ENCODE results near the gene GRHPR.
A peak's percentile ranks its signal among the peaks of the same experiment; 100 is the strongest.

Gene GRHPR

GRCh38 chr9:37449862-37450632, 27.6 kb downstream of the GRHPR start:
- H3K4me3 ChIP-seq (ENCODE audit: extremely low read depth, insufficient read depth, low read length, poor library complexity, severe bottlenecking), result no peak overlapping the region
- H3K4me1 ChIP-seq (ENCODE audit: control insufficient read depth, insufficient read depth, low read length, poor library complexity, severe bottlenecking), result peaks cover 9% of the 10 kb centered on the region
- 92 to 97% methylated on average over 6 to 8 of the region's 12 CpGs for WGBS, 2 experiments (ENCODE audit: insufficient coverage in 2 of 2)
- peak overlapping the region; percentile 36 for H3K27ac ChIP-seq (ENCODE audit: low read depth, low read length, severe bottlenecking)
- no peaks in the 10 kb centered on the region for H3K9me3 ChIP-seq (ENCODE audit: control insufficient read depth, low read length)
- H3K36me3 ChIP-seq (ENCODE audit: control insufficient read depth, insufficient read depth, low read length), result peaks cover 65% of the 10 kb centered on the region

- Histone ChIP-seq H3K9me3 (ENCODE audit: control insufficient read depth, low read length) (peaks cover 12% of the 10 kb centered on the region), H3K4me3 (ENCODE audit: extremely low read depth, insufficient read depth, low read length, poor library complexity, severe bottlenecking) (no peak overlapping the region), H3K4me1 (ENCODE audit: control insufficient read depth, insufficient read depth, low read length, poor library complexity, severe bottlenecking) (peaks cover 5% of the 10 kb centered on the region), H3K36me3 (ENCODE audit: control insufficient read depth, insufficient read depth, low read length) (peaks cover 63% of the 10 kb centered on the region), H3K27ac (ENCODE audit: low read depth, low read length, severe bottlenecking) (no peak overlapping the region)
- 90 to 100% methylated on average over 1 to 2 of the region's 3 CpGs for WGBS, 2 experiments (ENCODE audit: insufficient coverage in 2 of 2)
These were observed 29.1 kb downstream of the GRHPR start for GRCh38 chr9:37451628-37452027.

GRCh38 chr9:37452611-37453010, 30.1 kb downstream of the GRHPR start:
- Histone ChIP-seq H3K36me3 (ENCODE audit: control insufficient read depth, insufficient read depth, low read length) (peaks cover 72% of the 10 kb centered on the region), H3K4me3 (ENCODE audit: extremely low read depth, insufficient read depth, low read length, poor library complexity, severe bottlenecking) (no peak overlapping the region), H3K4me1 (ENCODE audit: control insufficient read depth, insufficient read depth, low read length, poor library complexity, severe bottlenecking) (peaks cover 5% of the 10 kb centered on the region), H3K27ac (ENCODE audit: low read depth, low read length, severe bottlenecking) (no peak overlapping the region), H3K9me3 (ENCODE audit: control insufficient read depth, low read length) (peaks cover 12% of the 10 kb centered on the region)
- WGBS, 2 experiments (ENCODE audit: insufficient coverage in 2 of 2), result no CpG with 5 or more reads among the region's 1 CpG

- Histone ChIP-seq H3K27ac (ENCODE audit: low read depth, low read length, severe bottlenecking) (no peak overlapping the region), H3K36me3 (ENCODE audit: control insufficient read depth, insufficient read depth, low read length) (peaks cover 67% of the 10 kb centered on the region), H3K4me3 (ENCODE audit: extremely low read depth, insufficient read depth, low read length, poor library complexity, severe bottlenecking) (no peak overlapping the region), H3K4me1 (ENCODE audit: control insufficient read depth, insufficient read depth, low read length, poor library complexity, severe bottlenecking) (no peaks in the 10 kb centered on the region), H3K9me3 (ENCODE audit: control insufficient read depth, low read length) (peaks cover 12% of the 10 kb centered on the region)
- WGBS, 2 experiments (ENCODE audit: insufficient coverage in 2 of 2), result 67 to 100% methylated on average over 1 of the region's 1 CpG
These were observed 31.3 kb downstream of the GRHPR start for GRCh38 chr9:37453827-37454226.

- no peaks in the 10 kb centered on the region for H3K4me1 ChIP-seq (ENCODE audit: control insufficient read depth, insufficient read depth, low read length, poor library complexity, severe bottlenecking)
- H3K4me3 ChIP-seq (ENCODE audit: extremely low read depth, insufficient read depth, low read length, poor library complexity, severe bottlenecking), result no peak overlapping the region
- H3K36me3 ChIP-seq (ENCODE audit: control insufficient read depth, insufficient read depth, low read length), result peaks cover 66% of the 10 kb centered on the region
- H3K27ac ChIP-seq (ENCODE audit: low read depth, low read length, severe bottlenecking), result no peak overlapping the region
- H3K9me3 ChIP-seq (ENCODE audit: control insufficient read depth, low read length), result peaks cover 12% of the 10 kb centered on the region
These were observed 31.7 kb downstream of the GRHPR start for GRCh38 chr9:37454238-37454637.

GRCh38 chr9:37455884-37456647, 33.6 kb downstream of the GRHPR start:
- Histone ChIP-seq H3K36me3 (ENCODE audit: control insufficient read depth, insufficient read depth, low read length) (peaks cover 58% of the 10 kb centered on the region), H3K9me3 (ENCODE audit: control insufficient read depth, low read length) (peaks cover 12% of the 10 kb centered on the region), H3K4me3 (ENCODE audit: extremely low read depth, insufficient read depth, low read length, poor library complexity, severe bottlenecking) (no peak overlapping the region), H3K4me1 (ENCODE audit: control insufficient read depth, insufficient read depth, low read length, poor library complexity, severe bottlenecking) (no peaks in the 10 kb centered on the region), H3K27ac (ENCODE audit: low read depth, low read length, severe bottlenecking) (no peak overlapping the region)
- WGBS, 2 experiments (ENCODE audit: insufficient coverage in 2 of 2), result 96 to 100% methylated on average over 2 to 3 of the region's 7 CpGs

- WGBS, 2 experiments (ENCODE audit: insufficient coverage in 2 of 2), result 80% methylated on average over 1 of the region's 1 CpG; no CpG with 5 or more reads in 1 of the 2 experiments
- no peaks in the 10 kb centered on the region for H3K4me1 ChIP-seq (ENCODE audit: control insufficient read depth, insufficient read depth, low read length, poor library complexity, severe bottlenecking)
- H3K27ac ChIP-seq (ENCODE audit: low read depth, low read length, severe bottlenecking), result no peak overlapping the region
- H3K4me3 ChIP-seq (ENCODE audit: extremely low read depth, insufficient read depth, low read length, poor library complexity, severe bottlenecking), result no peak overlapping the region
- peaks cover 12% of the 10 kb centered on the region for H3K9me3 ChIP-seq (ENCODE audit: control insufficient read depth, low read length)
- peaks cover 57% of the 10 kb centered on the region for H3K36me3 ChIP-seq (ENCODE audit: control insufficient read depth, insufficient read depth, low read length)
These were observed 34.3 kb downstream of the GRHPR start for GRCh38 chr9:37456817-37457216.

- Histone ChIP-seq H3K4me1 (ENCODE audit: control insufficient read depth, insufficient read depth, low read length, poor library complexity, severe bottlenecking) (peaks cover 12% of the 10 kb centered on the region), H3K4me3 (ENCODE audit: extremely low read depth, insufficient read depth, low read length, poor library complexity, severe bottlenecking) (peak overlapping the region; percentile 76), H3K27ac (ENCODE audit: low read depth, low read length, severe bottlenecking) (peak overlapping the region; percentile 99), H3K9me3 (ENCODE audit: control insufficient read depth, low read length) (no peaks in the 10 kb centered on the region), H3K36me3 (ENCODE audit: control insufficient read depth, insufficient read depth, low read length) (peaks cover 22% of the 10 kb centered on the region)
- 23 to 36% methylated on average over 1 of the region's 3 CpGs for WGBS, 2 experiments (ENCODE audit: insufficient coverage in 2 of 2)
These were observed 41.5 kb downstream of the GRHPR start for GRCh38 chr9:37464006-37464405.

- Histone ChIP-seq H3K4me3 (ENCODE audit: extremely low read depth, insufficient read depth, low read length, poor library complexity, severe bottlenecking) (peak overlapping the region; percentile 76), H3K27ac (ENCODE audit: low read depth, low read length, severe bottlenecking) (peak overlapping the region; percentile 99), H3K4me1 (ENCODE audit: control insufficient read depth, insufficient read depth, low read length, poor library complexity, severe bottlenecking) (peaks cover 12% of the 10 kb centered on the region), H3K36me3 (ENCODE audit: control insufficient read depth, insufficient read depth, low read length) (peaks cover 17% of the 10 kb centered on the region), H3K9me3 (ENCODE audit: control insufficient read depth, low read length) (no peaks in the 10 kb centered on the region)
- WGBS, 2 experiments (ENCODE audit: insufficient coverage in 2 of 2), result 0 to 1% methylated on average over 43 to 46 of the region's 47 CpGs
These were observed 42.1 kb downstream of the GRHPR start for GRCh38 chr9:37464426-37465248.

GRCh38 chr9:37465249-37466036, 42.9 kb downstream of the GRHPR start, which contains the start of gene ZBTB5:
TSS of gene ZBTB5 (minus strand) at chr9:37465450. CDS start at chr9:37442551, 22,899 bp downstream.
- H3K27ac ChIP-seq (ENCODE audit: low read depth, low read length, severe bottlenecking), result peak within 1 kb of the TSS; percentile 99
- H3K4me1 ChIP-seq (ENCODE audit: control insufficient read depth, insufficient read depth, low read length, poor library complexity, severe bottlenecking), result peaks cover 12% of the 10 kb centered on the region
- WGBS, 2 experiments (ENCODE audit: insufficient coverage in 2 of 2), result 0% methylated on average over 26 to 27 of the region's 52 CpGs
- H3K4me3 ChIP-seq (ENCODE audit: extremely low read depth, insufficient read depth, low read length, poor library complexity, severe bottlenecking), result peak within 1 kb of the TSS; percentile 76
- H3K36me3 ChIP-seq (ENCODE audit: control insufficient read depth, insufficient read depth, low read length), result peaks cover 14% of the 10 kb centered on the region
- no peaks in the 10 kb centered on the region for H3K9me3 ChIP-seq (ENCODE audit: control insufficient read depth, low read length)

Data from mesodermal cell (in vitro differentiated cells).